ENCODE results near the gene PPP4R3B.
"Not testable (repeated sequence)": the region's sequence is repeated elsewhere in the genome, so short reads cannot be mapped to it uniquely, and the experiment has no call there.

PPP4R3B gene

GRCh38 chr2:55617175-55618024, at the start of gene PPP4R3B:
Gene PPP4R3B (minus strand): TSS chr2:55617622. CDS start chr2:55617285, 337 bp downstream.
- DNase-seq (ENCODE audit: low read depth), result peak; percentile 99

GRCh38 chr2:55653255-55653654, 35.8 kb upstream of the PPP4R3B start:
- no peak for DNase-seq (ENCODE audit: low read depth)

GRCh38 chr2:55649211-55649610, 31.8 kb upstream of the PPP4R3B start:
- no peak for DNase-seq (ENCODE audit: low read depth)

GRCh38 chr2:55636831-55637230, 19.4 kb upstream of the PPP4R3B start:
- no peak for DNase-seq (ENCODE audit: low read depth)

- no peak for DNase-seq (ENCODE audit: low read depth)
Measured at GRCh38 chr2:55628931-55629330, 11.5 kb upstream of the PPP4R3B start.

GRCh38 chr2:55627915-55628314, 10.5 kb upstream of the PPP4R3B start:
- DNase-seq (ENCODE audit: low read depth), result no peak

- DNase-seq (ENCODE audit: low read depth), result no peak
Measured at GRCh38 chr2:55621802-55622201, 4.4 kb upstream of the PPP4R3B start.

GRCh38 chr2:55620123-55620779, 2.8 kb upstream of the PPP4R3B start:
- DNase-seq (ENCODE audit: low read depth), result peak; percentile 25

- peak; percentile 48 for DNase-seq (ENCODE audit: low read depth)
Measured at GRCh38 chr2:55618275-55619055, 1.0 kb upstream of the PPP4R3B start.

GRCh38 chr2:55618025-55618274, 528 bp upstream of the PPP4R3B start:
- no peak for DNase-seq (ENCODE audit: low read depth)

GRCh38 chr2:55616551-55617174, 759 bp downstream of the PPP4R3B start:
- peak; percentile 70 for DNase-seq (ENCODE audit: low read depth)

GRCh38 chr2:55611997-55612396, 5.4 kb downstream of the PPP4R3B start:
- no peak for DNase-seq (ENCODE audit: low read depth)

GRCh38 chr2:55610954-55611743, 6.3 kb downstream of the PPP4R3B start:
- no peak for DNase-seq (ENCODE audit: low read depth)

GRCh38 chr2:55609938-55610578, 7.4 kb downstream of the PPP4R3B start:
- DNase-seq (ENCODE audit: low read depth), result no peak

- DNase-seq (ENCODE audit: low read depth), result no peak
Measured at GRCh38 chr2:55609193-55609794, 8.1 kb downstream of the PPP4R3B start.

- DNase-seq (ENCODE audit: low read depth), result no peak
Measured at GRCh38 chr2:55607717-55608116, 9.7 kb downstream of the PPP4R3B start.

GRCh38 chr2:55604027-55604565, 13.3 kb downstream of the PPP4R3B start:
- DNase-seq (ENCODE audit: low read depth), result no peak

- no peak for DNase-seq (ENCODE audit: low read depth)
Measured at GRCh38 chr2:55601849-55602248, 15.6 kb downstream of the PPP4R3B start.

GRCh38 chr2:55598056-55598795, 19.2 kb downstream of the PPP4R3B start:
- peak; percentile 16 for DNase-seq (ENCODE audit: low read depth)

- DNase-seq (ENCODE audit: low read depth), result not testable (repeated sequence)
Measured at GRCh38 chr2:55596795-55597194, 20.6 kb downstream of the PPP4R3B start.

Data from amniotic epithelial cell (primary cell).